ENCODE results near the gene SNAP25.

SNAP25 gene

GRCh38 chr20:10218536-10219451, at the start of gene SNAP25:
Gene SNAP25 (plus strand): TSS chr20:10218830. CDS start chr20:10275492, 56,662 bp downstream.
- DNase-seq (ENCODE audit: low spot score): peak; percentile 94

GRCh38 chr20:10169752-10170151, 48.9 kb upstream of the SNAP25 start:
- no peak for DNase-seq (ENCODE audit: low spot score)

- DNase-seq (ENCODE audit: low spot score): no peak
These were observed 48.4 kb upstream of the SNAP25 start for GRCh38 chr20:10170261-10170660.

- DNase-seq (ENCODE audit: low spot score): peak; percentile 89
These were observed 46.5 kb upstream of the SNAP25 start for GRCh38 chr20:10171864-10172751.

GRCh38 chr20:10172998-10173655, 45.5 kb upstream of the SNAP25 start:
- DNase-seq (ENCODE audit: low spot score): no peak

- DNase-seq (ENCODE audit: low spot score): no peak
These were observed 44.2 kb upstream of the SNAP25 start for GRCh38 chr20:10174400-10174799.

- no peak for DNase-seq (ENCODE audit: low spot score)
These were observed 41.3 kb upstream of the SNAP25 start for GRCh38 chr20:10177326-10177725.

GRCh38 chr20:10178091-10178490, 40.5 kb upstream of the SNAP25 start:
- DNase-seq (ENCODE audit: low spot score): no peak

- no peak for DNase-seq (ENCODE audit: low spot score)
These were observed 39.8 kb upstream of the SNAP25 start for GRCh38 chr20:10178727-10179313.

GRCh38 chr20:10179574-10180298, 38.9 kb upstream of the SNAP25 start:
- peak; percentile 52 for DNase-seq (ENCODE audit: low spot score)

- DNase-seq (ENCODE audit: low spot score): no peak
These were observed 37.9 kb upstream of the SNAP25 start for GRCh38 chr20:10180651-10181235.

GRCh38 chr20:10185741-10186558, 32.7 kb upstream of the SNAP25 start:
- DNase-seq (ENCODE audit: low spot score): no peak

- DNase-seq (ENCODE audit: low spot score): no peak
These were observed 28.2 kb upstream of the SNAP25 start for GRCh38 chr20:10190456-10190855.

GRCh38 chr20:10192171-10192570, 26.5 kb upstream of the SNAP25 start:
- no peak for DNase-seq (ENCODE audit: low spot score)

- DNase-seq (ENCODE audit: low spot score): no peak
These were observed 24.5 kb upstream of the SNAP25 start for GRCh38 chr20:10194166-10194565.

- DNase-seq (ENCODE audit: low spot score): no peak
These were observed 18.3 kb upstream of the SNAP25 start for GRCh38 chr20:10200330-10200729.

- DNase-seq (ENCODE audit: low spot score): no peak
These were observed 17.2 kb upstream of the SNAP25 start for GRCh38 chr20:10201321-10201870.

GRCh38 chr20:10209091-10209490, 9.5 kb upstream of the SNAP25 start:
- no peak for DNase-seq (ENCODE audit: low spot score)

GRCh38 chr20:10213526-10213925, 5.1 kb upstream of the SNAP25 start:
- DNase-seq (ENCODE audit: low spot score): no peak

All from D341Med (cell line).